HepG2 (cell line): ENCODE results near the gene CNR2. TPM values are rescaled to one million over a fixed set of nuclear protein-coding genes. Genes with fewer than 3 reads are reported as not detected.

Experiments used
- ATAC-seq: fragments of 200-7000 bp; cut with Tn5 transposase; 3 replicates; pipeline ENCODE4 v1.9.1; 2020; ENCODE audit warnings: mild to moderate bottlenecking, moderate library complexity
- BruUV-seq: library from RNA; stranded (reverse); fragments of 400-500 nt; replicated peaks from 2 replicates; lab custom pipeline; 2021; lab: Mats Ljungman, UMichigan
- CTCF ChIA-PET: fragments of 300-600 bp; formaldehyde crosslinking; extraction: SDS; loops from one replicate; lab custom pipeline; 2021; ENCODE audit warnings: low total read pairs, inconsistent platforms, low intra/inter-chr PET ratio; lab: Yijun Ruan, JAX
- POLR2A ChIA-PET: fragments of 350-600 bp; sonication (Branson Sonifier 250); formaldehyde crosslinking; loops from one replicate; lab custom pipeline; 2020; ENCODE audit warnings: antibody characterized with exemption, inconsistent platforms; lab: Yijun Ruan, JAX
- DNase-seq: peaks from one replicate; pipeline ENCODE4 v3.0.0-alpha.2; 2015; ENCODE audit warnings: low spot score
- FAIRE-seq: peaks from 3 replicates; lab custom pipeline; 2011; peaks lifted over from hg19 to GRCh38; lab: Jason Lieb, UNC
- H2AFZ ChIP-seq: one replicate; pipeline ENCODE4 v1.6.1; 2011; ENCODE audit warnings: low read length, inconsistent platforms
- H3K27ac ChIP-seq: fragments of 300-600 bp; 3 replicates; pipeline ENCODE4 v1.8.0; 2011; ENCODE audit warnings: mixed run types, mild to moderate bottlenecking, mixed read lengths, low read length, inconsistent platforms; ENCODE audit not compliant: insufficient read depth; ENCODE audit errors: extremely low read length
- H3K27me3 ChIP-seq, 2 experiments: fragments of 200-600 bp in 1 of 2; 2 replicates in 1 of 2; 3 replicates in 1 of 2; pipeline versions ENCODE4 v1.6.0 to v1.8.0; 2011; ENCODE audit warnings: low read length in 2 of 2, mild to moderate bottlenecking in 2 of 2, moderate library complexity in 2 of 2, inconsistent platforms in 1 of 2; ENCODE audit not compliant: insufficient read depth in 2 of 2, control insufficient read depth in 1 of 2
- H3K36me3 ChIP-seq, 2 experiments: fragments of 200-600 bp in 1 of 2; replicated peaks in 1 of 2; 2 replicates in 1 of 2; 3 replicates in 1 of 2; pipeline versions ENCODE4 v1.5.1 to v1.8.0; 2011; ENCODE audit warnings: low read length in 2 of 2, inconsistent platforms in 1 of 2; ENCODE audit not compliant: insufficient read depth in 2 of 2, control insufficient read depth in 1 of 2
- H3K4me1 ChIP-seq: 2 replicates; pipeline ENCODE4 v1.5.1; 2012; ENCODE audit warnings: low read length, inconsistent platforms; ENCODE audit not compliant: insufficient read depth
- H3K4me2 ChIP-seq: 2 replicates; pipeline ENCODE4 v1.6.0; 2011; ENCODE audit warnings: low read depth, low read length, inconsistent platforms
- H3K4me3 ChIP-seq, 3 experiments: fragments of 200-600 bp in 1 of 3; sonication (generic), shearing (Covaris generic) in 1 of 3; replicated peaks in 1 of 3; 2 replicates each; pipeline ENCODE4 v1.5.1; 2011 to 2016; ENCODE audit warnings: low read length in 3 of 3, inconsistent platforms in 2 of 3, low read depth in 2 of 3, mild to moderate bottlenecking in 2 of 3, control low read depth in 1 of 3, mixed read lengths in 1 of 3; ENCODE audit not compliant: insufficient read depth in 1 of 3
- H3K79me2 ChIP-seq: one replicate; pipeline ENCODE4 v1.6.1; 2011; ENCODE audit warnings: low read length, inconsistent platforms; ENCODE audit not compliant: insufficient read depth
- H3K9ac ChIP-seq: 2 replicates; pipeline ENCODE4 v1.6.0; 2011; ENCODE audit warnings: mild to moderate bottlenecking, low read depth, low read length, inconsistent platforms; ENCODE audit not compliant: insufficient read depth
- H3K9me3 ChIP-seq: 2 replicates; pipeline ENCODE4 v1.5.1; 2012; ENCODE audit warnings: mild to moderate bottlenecking, low read length
- H4K20me1 ChIP-seq: 2 replicates; pipeline ENCODE4 v1.6.0; 2011; ENCODE audit warnings: inconsistent platforms, mild to moderate bottlenecking, low read length, moderate library complexity; ENCODE audit not compliant: insufficient read depth
- CEBPB ChIP-seq: IDR thresholded peaks from 2 replicates; pipeline ENCODE4 v1.6.1; 2011; ENCODE audit warnings: low read depth, low read length, improper control_type of control experiment, borderline replicate concordance
- MYC ChIP-seq: sonication (generic); formaldehyde crosslinking; IDR thresholded peaks from 2 replicates; pipeline ENCODE4 v1.9.0; 2021; ENCODE audit warnings: missing genetic modification reagents, borderline replicate concordance
- NCOR1 ChIP-seq: fragments of 200-600 bp; sonication (generic); IDR thresholded peaks from 2 replicates; pipeline ENCODE4 v1.7.0; 2017; ENCODE audit warnings: antibody characterized with exemption, low read length, borderline replicate concordance
- WGBS: methylation state at CpG from one replicate; pipeline ENCODE4 v1.1.6; 2017; ENCODE audit warnings: low lambda C conversion rate; 5-methylcytosine and 5-hydroxymethylcytosine counted together
- in situ Hi-C: cut with HindIII; loops from 2 replicates; pipeline ENCODE4 v1.10.0; 2017; ENCODE audit warnings: low pct_unique_long_range_greater_than_20kb; ENCODE audit not compliant: extremely low pct_ligation_motif_present
- intact Hi-C: fragments of 100-400 bp; cut with micrococcal nuclease; formaldehyde crosslinking; loops from one replicate; pipeline ENCODE4 v1.10.0; 2022; ENCODE audit not compliant: unreplicated experiment
- polyA plus RNA-seq, 8 experiments: library from polyadenylated mRNA; depleted of rRNA in 3 of 8; stranded (reverse) in 7 of 8; unstranded in 1 of 8; fragments of >200 nt; fragmentation: Illumina TruSeq in 4 of 8; extraction: Trizol in 4 of 8; gene quantifications; 2 replicates each; pipeline versions ENCODE4 v1.2.1 to v1.2.3, GENCODE V29; 2011 to 2016; ENCODE audit warnings: low read depth in 4 of 8, missing spikeins in 1 of 8, mixed read lengths in 1 of 8; ENCODE audit not compliant: insufficient read depth in 1 of 8
- total RNA-seq, 5 experiments: library from RNA; depleted of rRNA; stranded (reverse); fragments of >200 nt; fragmentation: Illumina TruSeq; extraction: Trizol; gene quantifications; 2 replicates each; pipeline ENCODE4 v1.2.3, GENCODE V29; 2016; ENCODE audit warnings: low read depth in 1 of 5
- TF ChIP-seq, protein P1 (sequence below): sonication (generic); formaldehyde crosslinking; IDR thresholded peaks from 2 replicates; pipeline ENCODE4 v1.8.1; 2023; ENCODE audit warnings: mild to moderate bottlenecking, missing genetic modification reagents
- TF ChIP-seq, protein P2 (sequence below): sonication (generic); formaldehyde crosslinking; IDR thresholded peaks from 2 replicates; pipeline ENCODE4 v1.4.0; 2020; ENCODE audit warnings: missing genetic modification reagents

Gene CNR2
- total and polyA plus RNA-seq, 2 of the 13 experiments (the other 11 are each of a cell fraction or from before 2014, with no cell fraction given) = not detected

DNA sequence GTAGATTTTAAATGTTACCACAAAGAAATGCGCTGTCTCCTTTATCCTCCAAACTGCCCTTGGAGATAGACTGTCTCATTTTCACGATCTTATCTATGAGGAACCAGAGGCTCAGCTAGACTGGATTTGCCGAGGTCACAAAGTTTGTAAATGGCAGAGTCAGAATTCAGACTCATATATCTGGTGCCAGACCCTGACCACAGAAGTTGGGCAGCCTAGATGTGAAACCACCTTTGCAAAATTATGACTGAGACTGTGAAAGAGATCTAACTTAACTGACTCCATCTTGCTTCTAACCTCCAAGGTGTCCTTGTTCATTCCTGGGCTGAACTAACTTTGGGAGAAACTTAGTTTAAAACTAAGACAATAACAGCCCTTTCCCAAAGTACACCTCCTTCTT is 14.1 kb downstream of the CNR2 start:
- no peak for FAIRE-seq
- H3K4me3 ChIP-seq = no peak overlapping the region
- no peak for TF ChIP-seq MYC (CRISPR knock-in tag)
- TF ChIP-seq, protein P1, sequence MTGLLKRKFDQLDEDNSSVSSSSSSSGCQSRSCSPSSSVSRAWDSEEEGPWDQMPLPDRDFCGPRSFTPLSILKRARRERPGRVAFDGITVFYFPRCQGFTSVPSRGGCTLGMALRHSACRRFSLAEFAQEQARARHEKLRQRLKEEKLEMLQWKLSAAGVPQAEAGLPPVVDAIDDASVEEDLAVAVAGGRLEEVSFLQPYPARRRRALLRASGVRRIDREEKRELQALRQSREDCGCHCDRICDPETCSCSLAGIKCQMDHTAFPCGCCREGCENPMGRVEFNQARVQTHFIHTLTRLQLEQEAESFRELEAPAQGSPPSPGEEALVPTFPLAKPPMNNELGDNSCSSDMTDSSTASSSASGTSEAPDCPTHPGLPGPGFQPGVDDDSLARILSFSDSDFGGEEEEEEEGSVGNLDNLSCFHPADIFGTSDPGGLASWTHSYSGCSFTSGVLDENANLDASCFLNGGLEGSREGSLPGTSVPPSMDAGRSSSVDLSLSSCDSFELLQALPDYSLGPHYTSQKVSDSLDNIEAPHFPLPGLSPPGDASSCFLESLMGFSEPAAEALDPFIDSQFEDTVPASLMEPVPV (CRISPR knock-in tag) = no peak
- no peak for TF ChIP-seq NCOR1
- no peak overlapping the region for H2AFZ ChIP-seq
- no peak for ATAC-seq
- no peak for DNase-seq
- H3K4me1 ChIP-seq = no peaks in the 10 kb centered on the region
- BruUV-seq = no TSS peak
- no peak overlapping the region for H3K9ac ChIP-seq
- ChIA-PET CTCF (no interaction called here), POLR2A (no interaction called here)
- no peak overlapping the region for H3K27ac ChIP-seq
- H3K27me3 ChIP-seq = peaks cover 5 to 24% of the 10 kb centered on the region in 2 experiments; a peak in 4 of 5 replicates
- no peak overlapping the region for H3K4me2 ChIP-seq
- WGBS = 43% methylated on average over 3 of the region's 3 CpGs
- no peaks in the 10 kb centered on the region for H4K20me1 ChIP-seq
- intact Hi-C loops (no loop called here), in situ Hi-C loops (no loop called here)
- no peaks in the 10 kb centered on the region for H3K9me3 ChIP-seq
- H3K36me3 ChIP-seq = no peaks in the 10 kb centered on the region
- no peaks in the 10 kb centered on the region for H3K79me2 ChIP-seq

DNA sequence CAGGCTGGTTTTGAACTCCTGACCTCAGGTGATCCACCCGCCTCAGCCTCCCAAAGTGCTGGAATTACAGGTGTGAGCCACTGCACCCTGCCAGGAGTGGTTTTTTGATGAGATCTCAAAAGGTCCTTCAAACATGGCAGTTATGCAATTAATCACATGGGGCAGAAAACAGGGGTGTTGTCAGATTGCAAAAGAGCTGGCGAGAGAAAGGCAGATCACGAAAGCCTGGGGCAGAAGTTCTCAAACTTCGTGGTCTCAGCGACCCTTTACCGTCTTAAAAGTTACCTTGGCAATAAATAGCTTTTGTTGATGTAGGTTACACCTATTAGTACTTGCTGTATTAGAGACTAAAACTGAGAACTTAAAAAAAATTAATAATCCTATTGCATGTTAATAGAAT is 16.1 kb downstream of the CNR2 start:
- no peaks in the 10 kb centered on the region for H3K4me1 ChIP-seq
- intact Hi-C loops = no loop called here
- FAIRE-seq = no peak
- POLR2A ChIA-PET = no interaction called here
- DNase-seq = no peak
- in situ Hi-C loops = no loop called here
- H4K20me1 ChIP-seq = no peaks in the 10 kb centered on the region
- H3K36me3 ChIP-seq = no peaks in the 10 kb centered on the region
- H3K4me2 ChIP-seq = no peak overlapping the region
- H3K79me2 ChIP-seq = no peaks in the 10 kb centered on the region
- no peaks in the 10 kb centered on the region for H3K9me3 ChIP-seq
- TF ChIP-seq, protein P2, sequence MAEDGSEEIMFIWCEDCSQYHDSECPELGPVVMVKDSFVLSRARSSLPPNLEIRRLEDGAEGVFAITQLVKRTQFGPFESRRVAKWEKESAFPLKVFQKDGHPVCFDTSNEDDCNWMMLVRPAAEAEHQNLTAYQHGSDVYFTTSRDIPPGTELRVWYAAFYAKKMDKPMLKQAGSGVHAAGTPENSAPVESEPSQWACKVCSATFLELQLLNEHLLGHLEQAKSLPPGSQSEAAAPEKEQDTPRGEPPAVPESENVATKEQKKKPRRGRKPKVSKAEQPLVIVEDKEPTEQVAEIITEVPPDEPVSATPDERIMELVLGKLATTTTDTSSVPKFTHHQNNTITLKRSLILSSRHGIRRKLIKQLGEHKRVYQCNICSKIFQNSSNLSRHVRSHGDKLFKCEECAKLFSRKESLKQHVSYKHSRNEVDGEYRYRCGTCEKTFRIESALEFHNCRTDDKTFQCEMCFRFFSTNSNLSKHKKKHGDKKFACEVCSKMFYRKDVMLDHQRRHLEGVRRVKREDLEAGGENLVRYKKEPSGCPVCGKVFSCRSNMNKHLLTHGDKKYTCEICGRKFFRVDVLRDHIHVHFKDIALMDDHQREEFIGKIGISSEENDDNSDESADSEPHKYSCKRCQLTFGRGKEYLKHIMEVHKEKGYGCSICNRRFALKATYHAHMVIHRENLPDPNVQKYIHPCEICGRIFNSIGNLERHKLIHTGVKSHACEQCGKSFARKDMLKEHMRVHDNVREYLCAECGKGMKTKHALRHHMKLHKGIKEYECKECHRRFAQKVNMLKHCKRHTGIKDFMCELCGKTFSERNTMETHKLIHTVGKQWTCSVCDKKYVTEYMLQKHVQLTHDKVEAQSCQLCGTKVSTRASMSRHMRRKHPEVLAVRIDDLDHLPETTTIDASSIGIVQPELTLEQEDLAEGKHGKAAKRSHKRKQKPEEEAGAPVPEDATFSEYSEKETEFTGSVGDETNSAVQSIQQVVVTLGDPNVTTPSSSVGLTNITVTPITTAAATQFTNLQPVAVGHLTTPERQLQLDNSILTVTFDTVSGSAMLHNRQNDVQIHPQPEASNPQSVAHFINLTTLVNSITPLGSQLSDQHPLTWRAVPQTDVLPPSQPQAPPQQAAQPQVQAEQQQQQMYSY = no peak
- TF ChIP-seq CEBPB = peak; percentile 21; the same call in 1 of the 2 replicates
- H3K27ac ChIP-seq = no peak overlapping the region
- BruUV-seq = no TSS peak
- no peak overlapping the region for H2AFZ ChIP-seq
- no peak for ATAC-seq
- H3K4me3 ChIP-seq = no peak overlapping the region
- WGBS = 8% methylated on average over 6 of the region's 6 CpGs
- no peak overlapping the region for H3K9ac ChIP-seq
- CTCF ChIA-PET = no interaction called here
- peaks cover 3 to 16% of the 10 kb centered on the region in 2 experiments; a peak in 3 of 5 replicates for H3K27me3 ChIP-seq
